Measurements from ENCODE around the gene AKAP13. TPM values are rescaled to one million over a fixed set of nuclear protein-coding genes. Genes with fewer than 3 reads are reported as not detected.

Gene AKAP13
- total RNA-seq, 1 donor from 2014 or later: 450 TPM

GRCh38 chr15:85603703-85604102, 223.3 kb downstream of the AKAP13 start:
- H3K27ac ChIP-seq: no peak overlapping the region
- intact Hi-C loops (cut with DNase I): no loop called here
- H3K4me3 ChIP-seq: no peak overlapping the region
- peaks cover 29% of the 10 kb centered on the region for H3K4me1 ChIP-seq
- TF ChIP-seq CTCF (IDR thresholded peaks at IDR 0.05): no peak
- DNase-seq: no peak
- no peaks in the 10 kb centered on the region for H3K27me3 ChIP-seq
- no peak for ATAC-seq
- peaks cover 35% of the 10 kb centered on the region for H3K36me3 ChIP-seq
- no peaks in the 10 kb centered on the region for H3K9me3 ChIP-seq

GRCh38 chr15:85604194-85604593, 223.8 kb downstream of the AKAP13 start:
- no peak overlapping the region for H3K4me3 ChIP-seq
- DNase-seq: no peak
- peaks cover 27% of the 10 kb centered on the region for H3K4me1 ChIP-seq
- H3K27ac ChIP-seq: no peak overlapping the region
- intact Hi-C loops (cut with DNase I): no loop called here
- ATAC-seq: no peak
- H3K9me3 ChIP-seq: no peaks in the 10 kb centered on the region
- peaks cover 30% of the 10 kb centered on the region for H3K36me3 ChIP-seq
- no peak for TF ChIP-seq CTCF (IDR thresholded peaks at IDR 0.05)
- H3K27me3 ChIP-seq: no peaks in the 10 kb centered on the region

GRCh38 chr15:85606738-85607137, 226.3 kb downstream of the AKAP13 start:
- Histone ChIP-seq H3K27ac (no peak overlapping the region), H3K9me3 (no peaks in the 10 kb centered on the region), H3K36me3 (peaks cover 44% of the 10 kb centered on the region), H3K4me3 (no peak overlapping the region), H3K27me3 (no peaks in the 10 kb centered on the region), H3K4me1 (peaks cover 22% of the 10 kb centered on the region)
- DNase-seq: no peak
- TF ChIP-seq CTCF (IDR thresholded peaks at IDR 0.05): no peak
- intact Hi-C loops (cut with DNase I): no loop called here
- no peak for ATAC-seq

GRCh38 chr15:85607141-85607806, 226.9 kb downstream of the AKAP13 start:
- intact Hi-C loops (cut with DNase I): no loop called here
- Histone ChIP-seq H3K36me3 (peaks cover 47% of the 10 kb centered on the region), H3K27me3 (no peaks in the 10 kb centered on the region), H3K27ac (peak overlapping the region; percentile 39), H3K4me1 (peaks cover 22% of the 10 kb centered on the region), H3K9me3 (no peaks in the 10 kb centered on the region), H3K4me3 (no peak overlapping the region)
- ATAC-seq: no peak
- no peak for DNase-seq
- TF ChIP-seq CTCF (IDR thresholded peaks at IDR 0.05): no peak

- Histone ChIP-seq H3K9me3 (no peaks in the 10 kb centered on the region), H3K4me3 (no peak overlapping the region), H3K27ac (peak overlapping the region; percentile 39), H3K36me3 (peaks cover 44% of the 10 kb centered on the region), H3K27me3 (no peaks in the 10 kb centered on the region), H3K4me1 (peaks cover 22% of the 10 kb centered on the region)
- DNase-seq (no peak), ATAC-seq (peak; percentile 69)
- TF ChIP-seq CTCF (IDR thresholded peaks at IDR 0.05): no peak
- intact Hi-C loops (cut with DNase I): no loop called here
Measured at GRCh38 chr15:85607842-85608241, 227.4 kb downstream of the AKAP13 start.

GRCh38 chr15:85609492-85609891, 229.1 kb downstream of the AKAP13 start:
- Histone ChIP-seq H3K4me3 (no peak overlapping the region), H3K27ac (no peak overlapping the region), H3K4me1 (peaks cover 22% of the 10 kb centered on the region), H3K36me3 (peaks cover 30% of the 10 kb centered on the region), H3K9me3 (no peaks in the 10 kb centered on the region), H3K27me3 (no peaks in the 10 kb centered on the region)
- TF ChIP-seq CTCF (IDR thresholded peaks at IDR 0.05): no peak
- intact Hi-C loops (cut with DNase I): no loop called here
- ATAC-seq: no peak
- no peak for DNase-seq
